Right cardiac atrium (tissue), 5 donors: ENCODE results near the gene GRIP2. TPM values are rescaled to one million over a fixed set of nuclear protein-coding genes. Genes with fewer than 3 reads are reported as not detected.

Experiments
- ATAC-seq, 2 donors: fragments of 200-7000 bp; cut with Tn5 transposase; one replicate each; pipeline versions ENCODE4 v1.8.0 to v1.9.1; 2020; ENCODE audit warnings: moderate library complexity in 2 of 2, mild to moderate bottlenecking in 1 of 2
- DNase-seq, 3 donors: peaks; one replicate each; pipeline ENCODE4 v3.0.0-alpha.2; 2020
- H3K27ac ChIP-seq: one replicate; pipeline ENCODE4 v1.5.1; 2013; ENCODE audit warnings: mild to moderate bottlenecking, low read length, control low read depth, moderate library complexity
- H3K27me3 ChIP-seq: one replicate; pipeline ENCODE4 v1.6.1; 2013; ENCODE audit not compliant: control insufficient read depth, insufficient read depth
- H3K4me1 ChIP-seq: one replicate; pipeline ENCODE4 v1.6.1; 2013; ENCODE audit warnings: low read length; ENCODE audit not compliant: control insufficient read depth, insufficient read depth
- H3K4me3 ChIP-seq: one replicate; pipeline ENCODE4 v1.5.1; 2013; ENCODE audit warnings: low read length, control low read depth
- H3K9me3 ChIP-seq: one replicate; pipeline ENCODE4 v1.6.1; 2013; ENCODE audit warnings: low read length; ENCODE audit not compliant: control insufficient read depth
- WGBS: extraction: QIAGEN DNeasy Blood & Tissue Kit; methylation state at CpG from one replicate; pipeline ENCODE4 v1.1.7; 2013; 5-methylcytosine and 5-hydroxymethylcytosine counted together
- intact Hi-C, 4 donors: fragments of 100-400 bp; cut with DNase I; formaldehyde crosslinking; loops; one replicate each; pipeline versions ENCODE4 v1.11.0 to v1.14.0; 2022 to 2023
- polyA plus RNA-seq: library from polyadenylated mRNA; stranded (reverse); fragments of 200-250 nt; gene quantifications from one replicate; pipeline ENCODE4 v1.2.3, GENCODE V29; 2013
- total RNA-seq, 4 donors: library from RNA; stranded (reverse); fragmentation: NEBNext Ultra II Directional; extraction: Animal tissue kit (Norgen Biotek cat#: 25700); gene quantifications; one replicate each; pipeline ENCODE4 v1.2.1, GENCODE V29; 2021
- donor health status: healthy with polysubstance abuse.
- donor health status: DM: no; HTN: yes; CAD: no.
- donor health status: DM: no; HTN: no; CAD: no.
- donor health status: DM: no; HTN: yes; CAD: no; lungs with severe emphysema.
- donor health status: DM: yes; HTN: yes; CAD: no.

GRIP2 gene
- total and polyA plus RNA-seq, 5 donors, result 8.7 to 14.5 (median 11.8) TPM

- H3K27me3 ChIP-seq, result no peaks in the 10 kb centered on the region
- intact Hi-C loops, result loop anchor here in 1 of 4 donors (10.0 kb wide), 1 partner anchor 580 kb away; no protein-coding TSS in a partner anchor
- ATAC-seq, result no peak
- DNase-seq, result peak in 1 of 3 donors; percentile 20
- no peak overlapping the region for H3K27ac ChIP-seq
- no peak overlapping the region for H3K4me3 ChIP-seq
- no peaks in the 10 kb centered on the region for H3K4me1 ChIP-seq
- H3K9me3 ChIP-seq, result no peaks in the 10 kb centered on the region
- WGBS, result 98% methylated on average over 13 of the region's 13 CpGs
These were observed 65.6 kb downstream of the GRIP2 start for GRCh38 chr3:14474363-14475081.

DNA sequence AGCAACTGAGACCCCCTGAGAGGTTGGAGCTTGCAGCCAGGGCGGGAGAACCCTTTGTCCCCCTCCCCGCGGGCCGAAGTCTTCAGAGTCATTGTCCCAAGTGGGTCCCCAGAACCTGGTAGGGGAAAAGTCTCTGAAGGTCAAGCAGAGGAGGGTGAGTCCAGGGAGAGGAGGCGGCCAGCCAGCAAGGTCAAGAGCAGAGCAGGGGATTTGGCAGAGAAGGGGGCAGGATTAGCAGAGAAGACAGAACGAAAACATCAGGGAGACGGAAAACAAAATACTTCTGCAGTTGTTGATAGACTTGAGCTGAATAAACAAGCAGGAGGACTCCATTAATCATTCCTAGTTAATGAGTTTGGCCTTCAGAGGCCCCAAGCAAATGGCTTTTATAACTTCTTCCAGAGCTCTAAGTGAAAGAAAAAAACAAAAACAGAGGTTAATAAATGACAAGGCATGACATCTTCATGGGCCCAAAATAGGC, 66.7 kb downstream of the GRIP2 start:
- Histone ChIP-seq H3K9me3 (no peaks in the 10 kb centered on the region), H3K4me1 (no peaks in the 10 kb centered on the region), H3K27me3 (no peaks in the 10 kb centered on the region), H3K4me3 (no peak overlapping the region), H3K27ac (peak overlapping the region; percentile 53)
- DNase-seq, result no peak
- intact Hi-C loops, result loop anchor here in 1 of 4 donors (10.0 kb wide), 1 partner anchor 579 kb away; no protein-coding TSS in a partner anchor
- ATAC-seq, result no peak
- 89% methylated on average over 7 of the region's 7 CpGs for WGBS

GRCh38 chr3:14472471-14473351, 67.4 kb downstream of the GRIP2 start:
- DNase-seq (peak in 1 of 3 donors; percentile 49), ATAC-seq (peak; percentile 14 to 29)
- 90% methylated on average over 22 of the region's 22 CpGs for WGBS
- no peak overlapping the region for H3K4me3 ChIP-seq
- peak overlapping the region; percentile 53 for H3K27ac ChIP-seq
- no peaks in the 10 kb centered on the region for H3K27me3 ChIP-seq
- no peaks in the 10 kb centered on the region for H3K9me3 ChIP-seq
- intact Hi-C loops, result loop anchor here in 1 of 4 donors (10.0 kb wide), 1 partner anchor 578 kb away; no protein-coding TSS in a partner anchor
- H3K4me1 ChIP-seq, result no peaks in the 10 kb centered on the region

DNA sequence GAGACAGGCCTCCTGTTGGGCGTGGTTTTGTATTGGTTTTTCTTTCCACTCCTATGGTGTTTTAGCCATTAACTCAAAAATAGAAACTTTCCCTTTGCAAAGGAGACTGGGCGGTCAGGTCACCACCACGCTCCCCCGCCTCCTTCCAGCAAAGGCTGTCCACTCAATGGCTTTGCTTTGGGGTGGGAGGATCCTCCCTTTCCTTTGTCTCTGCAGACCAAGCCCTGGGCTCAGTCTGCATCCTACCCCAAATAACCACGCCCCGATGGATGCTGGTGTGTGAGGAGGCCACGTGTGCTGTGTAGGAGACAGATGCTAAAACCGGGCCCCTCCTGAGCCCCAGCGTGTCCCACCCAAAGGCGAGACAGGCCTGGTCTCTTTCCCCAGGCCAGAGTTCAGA, 68.5 kb downstream of the GRIP2 start:
- Histone ChIP-seq H3K27ac (no peak overlapping the region), H3K27me3 (no peaks in the 10 kb centered on the region), H3K4me3 (no peak overlapping the region), H3K4me1 (no peaks in the 10 kb centered on the region), H3K9me3 (no peaks in the 10 kb centered on the region)
- WGBS, result 90% methylated on average over 10 of the region's 10 CpGs
- intact Hi-C loops, result loop anchor here in 1 of 4 donors (10.0 kb wide), 1 partner anchor 577 kb away; no protein-coding TSS in a partner anchor
- ATAC-seq, result peak in 1 of 2 donors; percentile 34
- no peak for DNase-seq

DNA sequence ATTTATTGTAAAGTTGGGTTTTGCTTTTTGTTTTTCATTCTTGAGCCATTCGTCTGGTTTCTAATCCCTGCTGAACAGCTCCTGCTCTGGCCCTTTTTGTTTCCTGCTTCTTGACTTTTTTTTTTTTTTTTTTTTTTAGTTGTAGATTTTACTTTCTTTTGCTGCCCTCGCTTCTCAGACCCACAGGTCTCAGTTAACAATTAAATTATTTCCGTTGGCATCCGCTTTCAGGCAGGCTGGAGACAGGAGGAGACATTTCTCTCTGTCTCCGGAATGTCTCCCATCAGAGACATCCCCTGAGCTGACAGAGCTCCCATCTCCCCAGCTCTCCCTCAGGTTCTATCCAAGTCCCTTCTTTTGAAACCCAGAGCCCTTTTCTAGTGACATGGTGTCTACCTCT, 69.1 kb downstream of the GRIP2 start:
- Histone ChIP-seq H3K4me1 (no peaks in the 10 kb centered on the region), H3K4me3 (no peak overlapping the region), H3K27me3 (no peaks in the 10 kb centered on the region), H3K9me3 (no peaks in the 10 kb centered on the region), H3K27ac (no peak overlapping the region)
- DNase-seq (no peak), ATAC-seq (no peak)
- intact Hi-C loops, result loop anchor here in 1 of 4 donors (10.0 kb wide), 1 partner anchor 576 kb away; no protein-coding TSS in a partner anchor
- 81% methylated on average over 5 of the region's 5 CpGs for WGBS

GRCh38 chr3:14470461-14470860, 69.7 kb downstream of the GRIP2 start:
- ATAC-seq, result no peak
- no peak for DNase-seq
- H3K4me1 ChIP-seq, result no peaks in the 10 kb centered on the region
- H3K27me3 ChIP-seq, result no peaks in the 10 kb centered on the region
- intact Hi-C loops, result loop anchor here in 1 of 4 donors (10.0 kb wide), 1 partner anchor 576 kb away; no protein-coding TSS in a partner anchor
- H3K4me3 ChIP-seq, result no peak overlapping the region
- WGBS, result 91% methylated on average over 12 of the region's 12 CpGs
- no peak overlapping the region for H3K27ac ChIP-seq
- no peaks in the 10 kb centered on the region for H3K9me3 ChIP-seq

GRCh38 chr3:14468621-14468981, 71.5 kb downstream of the GRIP2 start:
- ATAC-seq, result no peak

DNA sequence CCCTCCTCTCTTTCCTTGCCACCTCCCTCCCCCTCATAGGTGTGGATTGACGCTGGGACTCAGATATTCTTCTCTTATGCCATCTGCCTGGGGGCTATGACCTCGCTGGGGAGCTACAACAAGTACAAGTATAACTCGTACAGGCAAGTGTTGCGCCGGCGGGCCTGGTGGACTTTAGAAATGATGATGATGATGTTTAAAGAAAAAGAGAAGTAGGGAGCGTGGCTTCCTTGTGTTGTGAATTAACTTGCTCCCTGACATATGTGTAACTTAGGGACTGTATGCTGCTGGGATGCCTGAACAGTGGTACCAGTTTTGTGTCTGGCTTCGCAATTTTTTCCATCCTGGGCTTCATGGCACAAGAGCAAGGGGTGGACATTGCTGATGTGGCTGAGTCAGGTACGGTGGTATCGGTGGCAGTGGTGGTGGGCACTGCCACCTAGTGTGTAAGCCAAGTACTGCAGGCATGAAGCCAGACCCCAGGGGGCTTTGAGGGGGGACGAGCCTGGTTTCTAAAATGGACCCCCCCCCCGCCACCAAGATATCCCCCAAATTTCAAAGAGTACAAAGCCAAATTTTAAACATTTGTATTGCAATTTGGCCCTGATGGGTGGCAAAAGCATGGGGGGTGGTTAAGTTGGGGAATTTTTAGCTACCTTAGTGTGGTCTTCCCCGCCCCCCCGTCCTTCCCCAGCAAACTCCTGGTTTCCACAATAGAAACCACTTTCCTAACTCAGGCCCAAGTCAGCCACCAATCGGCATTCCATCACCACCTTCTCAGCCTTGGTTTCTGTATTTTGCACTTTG, 72.1 kb downstream of the GRIP2 start:
- Histone ChIP-seq H3K4me3 (no peak overlapping the region), H3K4me1 (no peaks in the 10 kb centered on the region), H3K9me3 (no peaks in the 10 kb centered on the region), H3K27me3 (no peaks in the 10 kb centered on the region), H3K27ac (no peak overlapping the region)
- DNase-seq (no peak), ATAC-seq (peak; percentile 44 to 51)
- intact Hi-C loops, result loop anchor here (2.0 to 10.0 kb wide), 5 partner anchors 63 to 266 kb away; partner anchors contain the start of gene SLC6A6 (in 1 of the 4)
- 65% methylated on average over 15 of the region's 15 CpGs for WGBS

More at GRCh38 chr3:14468621-14468981, 71.5 kb downstream of the GRIP2 start:
- no peak for DNase-seq
- H3K4me1 ChIP-seq, result no peaks in the 10 kb centered on the region
- H3K27ac ChIP-seq, result no peak overlapping the region
- intact Hi-C loops, result loop anchor here (2.0 to 10.0 kb wide), 5 partner anchors 64 to 266 kb away; partner anchors contain the start of gene SLC6A6 (in 1 of the 4)
- no peaks in the 10 kb centered on the region for H3K27me3 ChIP-seq
- H3K4me3 ChIP-seq, result no peak overlapping the region
- H3K9me3 ChIP-seq, result no peaks in the 10 kb centered on the region
- 90% methylated on average over 13 of the region's 13 CpGs for WGBS

GRCh38 chr3:14466179-14466903, 73.8 kb downstream of the GRIP2 start:
- Histone ChIP-seq H3K27me3 (no peaks in the 10 kb centered on the region), H3K27ac (no peak overlapping the region), H3K4me1 (peaks cover under 1% of the 10 kb centered on the region), H3K4me3 (no peak overlapping the region), H3K9me3 (no peaks in the 10 kb centered on the region)
- intact Hi-C loops, result loop anchor here (5.0 to 10.0 kb wide), 3 partner anchors 62 to 264 kb away; partner anchors contain the start of gene SLC6A6 (in 1 of the 4)
- ATAC-seq (no peak), DNase-seq (no peak)
- 95% methylated on average over 23 of the region's 23 CpGs for WGBS
